NB4 (cell line): ENCODE results near the gene RAD52.

Source experiments
- POLR2A ChIP-seq: IDR thresholded peaks from 2 replicates; pipeline ENCODE4 v1.6.1; 2011; ENCODE audit warnings: mild to moderate bottlenecking; ENCODE audit not compliant: insufficient read length; ENCODE audit errors: extremely low read depth
- TF ChIP-seq, protein P1 (sequence below): IDR thresholded peaks from one replicate; pipeline ENCODE4 v1.5.1; 2012; ENCODE audit warnings: low read depth, low read length
- TF ChIP-seq, protein P2 (sequence below): IDR thresholded peaks from 2 replicates; pipeline ENCODE4 v1.6.1; 2011; ENCODE audit warnings: low read depth, low read length

DNA sequence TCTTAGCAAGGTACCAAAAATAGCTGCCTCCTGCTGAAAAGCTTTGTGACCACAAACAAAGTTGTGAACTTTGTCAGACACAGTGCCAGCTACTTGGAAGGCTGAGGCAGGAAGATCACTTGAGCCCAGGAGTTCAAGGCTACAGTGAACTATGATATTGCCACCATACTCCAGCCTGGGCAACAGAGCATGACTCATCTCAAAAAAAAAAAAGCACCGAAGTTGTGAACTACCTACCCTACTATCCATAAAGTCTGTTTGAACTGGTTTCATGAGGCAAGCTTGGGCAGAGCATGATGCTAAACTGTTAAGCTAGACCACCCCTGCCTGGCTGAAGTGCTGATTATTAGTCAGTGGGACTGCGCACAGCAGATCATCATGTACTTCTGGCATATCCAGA lies 75.5 kb downstream of the RAD52 start:
- TF ChIP-seq POLR2A = no peak
- TF ChIP-seq, protein P1, sequence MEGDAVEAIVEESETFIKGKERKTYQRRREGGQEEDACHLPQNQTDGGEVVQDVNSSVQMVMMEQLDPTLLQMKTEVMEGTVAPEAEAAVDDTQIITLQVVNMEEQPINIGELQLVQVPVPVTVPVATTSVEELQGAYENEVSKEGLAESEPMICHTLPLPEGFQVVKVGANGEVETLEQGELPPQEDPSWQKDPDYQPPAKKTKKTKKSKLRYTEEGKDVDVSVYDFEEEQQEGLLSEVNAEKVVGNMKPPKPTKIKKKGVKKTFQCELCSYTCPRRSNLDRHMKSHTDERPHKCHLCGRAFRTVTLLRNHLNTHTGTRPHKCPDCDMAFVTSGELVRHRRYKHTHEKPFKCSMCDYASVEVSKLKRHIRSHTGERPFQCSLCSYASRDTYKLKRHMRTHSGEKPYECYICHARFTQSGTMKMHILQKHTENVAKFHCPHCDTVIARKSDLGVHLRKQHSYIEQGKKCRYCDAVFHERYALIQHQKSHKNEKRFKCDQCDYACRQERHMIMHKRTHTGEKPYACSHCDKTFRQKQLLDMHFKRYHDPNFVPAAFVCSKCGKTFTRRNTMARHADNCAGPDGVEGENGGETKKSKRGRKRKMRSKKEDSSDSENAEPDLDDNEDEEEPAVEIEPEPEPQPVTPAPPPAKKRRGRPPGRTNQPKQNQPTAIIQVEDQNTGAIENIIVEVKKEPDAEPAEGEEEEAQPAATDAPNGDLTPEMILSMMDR = no peak
- TF ChIP-seq, protein P2, sequence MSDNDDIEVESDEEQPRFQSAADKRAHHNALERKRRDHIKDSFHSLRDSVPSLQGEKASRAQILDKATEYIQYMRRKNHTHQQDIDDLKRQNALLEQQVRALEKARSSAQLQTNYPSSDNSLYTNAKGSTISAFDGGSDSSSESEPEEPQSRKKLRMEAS = no peak
